HG02642 (cell line): ENCODE results near the gene STX16.

ENCODE experiments used
- ATAC-seq: cut with Tn5 transposase; IDR thresholded peaks from one replicate; pipeline ENCODE4 v1.9.1; 2021; ENCODE audit warnings: mild to moderate bottlenecking; ENCODE audit not compliant: unreplicated experiment, poor library complexity

STX16 gene

DNA sequence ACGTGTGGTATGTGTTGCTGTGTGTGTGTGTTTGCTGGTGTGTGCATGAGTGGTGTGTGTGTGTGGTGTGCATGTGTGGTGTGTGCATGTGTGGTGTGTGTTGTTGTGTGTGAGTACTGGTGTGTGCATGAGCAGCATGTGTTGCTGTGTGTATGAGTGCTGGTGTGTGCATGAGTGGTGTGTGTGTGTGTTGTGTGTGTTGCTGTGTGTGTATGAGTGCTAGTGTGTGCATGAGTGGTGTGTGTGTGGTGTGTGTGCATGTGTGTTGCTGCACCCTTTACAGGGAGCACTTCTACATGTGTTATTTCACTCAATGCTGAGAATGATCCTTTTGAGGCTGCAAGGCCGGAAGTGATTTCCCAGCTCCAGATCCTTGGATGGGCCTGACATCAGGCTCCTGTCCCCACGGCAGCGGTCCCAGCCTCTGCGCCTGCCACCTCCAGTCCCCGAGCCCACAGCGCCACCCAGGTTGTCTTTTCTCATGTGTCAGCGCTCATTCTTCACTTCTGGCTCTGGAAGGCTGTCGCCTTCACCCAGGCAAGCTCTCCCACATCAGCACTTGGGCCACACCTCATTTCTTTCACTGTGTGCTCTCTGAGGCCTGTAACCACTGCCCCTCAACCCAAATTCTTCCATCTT is 44.1 kb downstream of the STX16 start:
- ATAC-seq = no peak

DNA sequence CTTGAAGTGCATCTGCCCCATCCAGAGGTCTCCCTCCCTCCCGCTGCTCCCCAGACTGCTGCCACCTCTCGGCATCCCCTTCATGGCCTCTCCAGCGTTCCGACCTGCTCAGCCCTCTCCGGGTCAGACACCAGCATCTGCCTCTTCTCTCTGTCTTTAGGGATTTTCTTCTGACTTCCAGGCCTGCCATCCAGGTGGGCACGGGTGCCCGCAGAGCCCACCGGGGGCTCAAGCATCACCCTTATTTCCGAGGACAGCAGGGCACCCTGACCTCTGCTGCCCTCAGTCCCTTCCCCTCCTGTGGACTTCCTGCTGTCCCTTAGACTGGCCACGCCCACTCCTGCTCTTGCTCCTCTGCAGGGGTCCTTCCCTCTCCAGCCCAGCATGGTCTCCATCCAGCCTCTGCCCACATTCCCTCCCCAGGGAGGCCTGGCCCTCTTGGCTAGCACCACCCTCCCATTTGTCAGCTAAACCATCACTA is 44.9 kb downstream of the STX16 start:
- ATAC-seq = no peak

DNA sequence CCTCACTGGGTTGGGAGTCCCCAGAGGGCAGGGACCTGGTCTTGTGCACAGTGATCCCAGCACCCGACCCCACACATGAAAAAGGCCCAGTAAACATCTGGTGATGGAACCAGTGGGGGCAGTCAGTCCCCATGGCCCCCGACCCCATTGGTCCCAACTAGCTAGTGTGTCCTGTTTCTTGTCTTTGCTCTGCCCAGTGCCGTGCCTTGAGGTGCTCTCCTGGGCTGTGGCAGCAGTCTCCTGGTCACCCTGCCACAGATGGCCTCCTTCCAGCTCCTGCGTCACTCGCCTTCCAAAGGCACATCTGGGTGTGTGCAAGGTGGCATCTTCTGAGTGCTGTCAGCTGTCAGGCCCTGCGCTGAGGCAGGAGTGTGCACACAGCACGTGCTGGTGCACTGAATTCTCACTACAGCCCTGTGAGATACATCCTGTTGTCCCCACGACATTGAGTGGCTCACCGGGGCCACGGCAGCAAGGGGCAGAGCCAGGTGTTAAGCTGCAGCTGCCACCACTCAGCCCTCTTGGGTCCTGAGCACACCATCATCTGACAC is 45.4 kb downstream of the STX16 start:
- ATAC-seq = no peak

DNA sequence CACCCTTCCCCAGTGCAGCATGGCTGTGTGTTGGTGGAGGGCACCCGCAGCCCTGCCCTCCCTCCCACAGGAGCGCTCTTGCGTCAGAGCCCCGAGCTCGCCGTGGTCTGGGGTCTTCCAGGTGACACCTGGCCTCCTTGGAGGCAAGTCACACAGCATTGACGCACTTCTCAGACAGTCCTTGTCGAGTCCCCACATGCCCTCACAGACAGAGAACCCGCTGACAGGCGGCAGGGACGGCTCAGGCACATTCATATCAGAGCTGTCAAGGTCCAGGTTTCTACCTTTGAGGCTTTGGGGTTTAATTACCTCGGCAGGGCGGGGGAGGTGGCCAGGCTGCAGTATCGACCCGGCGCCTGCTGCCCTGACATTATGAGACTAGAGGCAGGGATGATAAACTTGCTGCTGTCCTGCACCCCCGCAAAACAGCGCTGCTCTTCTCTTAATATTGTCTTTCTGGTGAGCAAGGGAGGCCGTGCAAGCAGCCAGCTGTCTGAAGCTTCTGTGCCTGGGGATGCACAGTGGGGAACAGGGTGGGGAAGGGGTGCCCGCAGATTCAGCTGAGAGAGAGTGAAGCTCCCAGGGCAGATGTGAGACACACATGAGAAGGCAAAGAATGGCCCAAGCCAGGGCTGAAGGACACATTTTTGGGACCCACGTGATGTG is 46.3 kb downstream of the STX16 start:
- no peak for ATAC-seq

DNA sequence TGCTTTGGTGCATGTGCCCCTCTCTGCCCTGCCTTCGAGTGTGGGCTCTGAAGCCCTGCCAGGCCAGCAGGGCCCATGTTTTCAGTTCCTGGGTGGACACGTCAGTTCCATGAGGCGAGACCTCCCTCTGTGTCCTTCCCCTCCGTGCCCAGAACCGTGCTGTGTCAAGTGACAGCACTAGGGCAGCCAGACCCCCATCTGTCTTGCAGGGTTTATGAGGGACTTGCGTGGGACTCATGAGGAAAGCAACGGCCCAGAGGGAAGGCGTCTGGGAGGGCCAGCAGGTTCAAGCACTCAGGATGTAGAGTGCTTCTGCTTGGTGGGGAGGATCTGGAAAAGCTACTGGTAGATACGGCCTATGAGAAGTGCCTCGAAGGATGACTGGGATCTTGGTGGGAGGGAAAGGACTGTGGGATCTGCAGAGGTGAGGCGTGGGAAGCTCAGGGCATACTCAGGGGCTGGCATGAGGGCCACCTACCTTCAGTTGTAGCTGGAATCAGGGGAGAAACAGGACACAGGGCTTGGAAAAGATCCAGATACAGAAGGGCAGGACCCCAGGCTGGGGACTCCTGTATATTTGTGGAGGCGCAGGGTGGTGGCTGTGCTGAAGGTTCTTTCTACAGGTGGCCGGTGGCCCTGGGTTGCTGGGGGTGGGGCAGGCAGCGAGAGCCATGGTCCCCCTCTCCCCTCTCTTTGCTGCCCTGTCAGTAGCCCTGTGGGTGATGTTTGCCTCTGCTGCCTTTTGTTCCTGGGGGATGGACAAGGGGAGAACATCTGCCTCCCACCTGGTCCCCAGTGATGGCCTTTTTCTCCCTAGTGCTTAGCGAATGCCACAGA is 47.0 kb downstream of the STX16 start:
- no peak for ATAC-seq

DNA sequence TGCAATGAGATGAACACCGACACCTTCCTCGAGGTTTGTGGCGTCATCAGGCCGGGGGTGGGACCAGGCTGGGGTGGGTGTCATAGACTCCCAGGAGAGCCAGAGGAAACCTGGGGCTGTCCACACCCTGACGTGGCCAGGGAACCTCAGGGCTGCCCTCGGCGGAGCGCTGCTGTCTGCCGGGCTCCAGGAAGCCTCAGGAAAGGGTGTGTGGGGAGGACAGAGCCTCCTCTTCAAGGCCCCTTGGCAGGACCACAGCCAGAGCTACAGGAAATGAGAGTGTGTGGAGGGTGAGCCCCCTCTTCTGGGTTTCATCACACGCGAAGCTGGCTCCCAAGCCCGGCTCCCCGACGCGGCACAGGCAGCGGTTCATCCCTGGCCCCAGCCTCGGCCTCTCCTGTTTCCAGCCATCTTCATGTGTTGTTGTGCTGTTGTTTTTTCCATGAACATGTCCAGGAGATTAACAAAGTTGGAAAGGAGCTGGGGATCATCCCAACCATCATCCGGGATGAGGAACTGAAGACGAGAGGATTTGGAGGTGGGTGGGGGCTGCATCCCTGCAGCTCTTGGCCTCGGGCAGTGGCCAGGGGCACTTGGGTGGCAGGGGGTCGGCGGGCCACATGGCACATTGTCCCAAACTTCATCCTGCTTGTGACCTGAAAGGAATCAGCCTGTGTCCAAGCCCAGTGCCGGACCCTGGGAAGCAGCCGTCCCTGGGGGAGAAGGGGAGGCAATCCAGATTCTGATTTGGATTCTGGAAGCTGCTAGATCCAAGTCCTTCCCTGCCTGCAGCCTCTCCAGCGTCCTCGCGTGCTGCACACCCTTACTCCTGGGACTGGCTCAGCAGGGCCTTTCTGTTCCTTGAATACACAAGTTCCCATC is 47.9 kb downstream of the STX16 start:
- ATAC-seq = no peak

DNA sequence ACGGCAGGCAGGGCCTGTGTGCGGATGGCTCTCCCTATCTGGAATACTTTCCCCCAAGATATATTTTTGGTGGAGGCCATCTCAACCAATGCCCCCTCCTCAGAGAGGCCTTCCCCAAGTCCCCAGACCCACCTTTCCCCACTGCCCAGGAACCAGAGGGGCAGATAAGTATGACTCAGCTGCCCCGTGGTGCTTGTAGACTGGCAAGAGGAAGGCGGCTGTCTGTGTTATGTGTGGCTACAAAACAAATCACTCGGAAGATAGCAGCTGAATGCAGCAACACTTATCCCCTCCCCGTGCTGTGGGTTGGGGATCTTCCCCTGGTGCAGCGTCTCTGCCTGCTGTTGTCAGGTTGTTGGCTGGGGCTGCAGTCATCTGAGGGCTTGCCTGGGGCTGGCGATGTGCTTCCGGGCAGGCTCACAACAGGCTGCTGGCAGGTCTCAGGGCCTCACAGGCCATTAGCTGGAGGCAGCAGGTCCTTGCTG is 48.6 kb downstream of the STX16 start:
- no peak for ATAC-seq

DNA sequence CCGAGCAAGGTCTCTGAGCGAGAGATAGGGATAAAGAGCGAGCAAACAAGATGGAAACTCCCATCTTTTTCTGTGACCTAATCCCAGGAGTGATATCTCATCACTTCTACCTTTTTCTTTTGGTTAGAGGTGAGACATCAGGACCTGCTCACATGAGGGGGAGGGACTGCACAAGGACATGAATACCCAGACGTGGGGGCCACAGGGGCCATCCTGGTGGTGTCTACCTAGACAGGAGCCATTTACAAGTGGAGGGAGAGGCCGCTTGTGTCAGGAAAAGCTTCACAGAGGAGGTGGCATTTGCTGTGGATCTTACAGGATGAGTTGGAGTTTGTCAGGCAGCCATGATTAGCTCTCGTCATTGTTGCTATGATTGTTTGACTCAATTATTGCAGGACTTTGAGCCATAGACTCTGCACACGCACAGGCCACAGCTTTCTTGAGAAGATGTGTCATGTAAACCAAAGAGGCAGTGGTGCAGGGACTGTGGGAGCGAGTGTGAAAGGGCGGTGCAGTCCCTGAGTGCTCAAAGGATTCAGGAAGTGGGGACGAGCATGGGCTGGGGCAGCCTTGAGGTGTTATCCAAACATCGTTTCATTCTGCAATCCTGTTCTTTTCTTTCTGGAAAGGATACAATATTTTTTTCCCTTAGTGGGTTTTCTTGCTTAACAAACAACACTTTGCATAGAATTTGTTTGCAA is 49.2 kb downstream of the STX16 start:
- no peak for ATAC-seq

DNA sequence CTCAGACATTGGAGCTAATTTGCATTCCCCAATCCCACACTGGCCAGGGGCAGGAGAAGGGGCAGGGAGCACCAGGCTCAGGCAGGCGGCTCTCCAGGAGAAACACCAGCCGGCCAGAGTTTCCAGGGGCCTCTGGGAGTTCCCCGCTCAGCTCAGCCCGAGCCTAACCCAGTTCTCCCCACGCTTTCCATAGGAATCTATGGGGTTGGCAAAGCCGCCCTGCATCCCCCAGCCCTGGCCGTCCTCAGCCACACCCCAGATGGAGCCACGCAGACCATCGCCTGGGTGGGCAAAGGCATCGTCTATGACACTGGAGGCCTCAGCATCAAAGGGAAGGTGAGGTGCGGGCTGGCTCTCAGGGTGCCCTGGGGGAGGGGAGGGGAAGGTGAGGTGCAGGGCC is 49.7 kb downstream of the STX16 start:
- no peak for ATAC-seq

DNA sequence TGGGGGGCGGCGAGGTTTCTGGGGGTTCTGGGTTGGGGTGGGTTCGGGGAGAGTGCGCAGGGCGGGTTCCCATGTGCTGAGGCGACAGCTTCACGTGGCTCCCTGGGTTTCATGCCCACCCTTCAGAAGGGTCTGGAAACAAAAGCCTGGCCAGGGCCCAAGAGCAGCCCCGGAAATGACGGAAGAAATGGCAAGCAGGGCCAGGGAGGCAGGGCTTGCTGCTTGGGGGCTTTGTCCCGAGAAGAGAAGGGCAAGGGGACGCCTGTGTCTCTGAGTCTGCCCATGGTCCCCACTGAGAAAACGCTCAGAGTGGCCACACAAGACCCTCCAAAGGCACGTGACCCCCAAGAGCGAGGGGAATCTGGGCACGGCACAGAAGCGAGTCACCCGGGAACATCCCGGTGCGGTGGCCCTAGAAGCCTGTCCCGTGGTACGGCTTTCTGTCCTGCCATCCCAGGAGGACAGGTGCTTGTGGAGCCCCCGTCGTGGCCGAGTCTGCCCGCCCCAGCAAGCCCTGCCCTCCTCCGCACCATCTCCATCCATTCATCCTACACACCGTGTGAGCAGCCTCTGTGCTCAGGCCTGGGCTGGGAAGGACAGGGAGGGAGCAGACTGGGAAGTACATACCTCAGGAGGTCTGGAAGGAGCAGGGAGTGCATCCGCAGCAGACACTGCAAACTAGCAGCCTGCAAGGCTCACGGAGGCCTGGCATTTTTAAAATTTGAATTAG is 50.5 kb downstream of the STX16 start:
- no peak for ATAC-seq

DNA sequence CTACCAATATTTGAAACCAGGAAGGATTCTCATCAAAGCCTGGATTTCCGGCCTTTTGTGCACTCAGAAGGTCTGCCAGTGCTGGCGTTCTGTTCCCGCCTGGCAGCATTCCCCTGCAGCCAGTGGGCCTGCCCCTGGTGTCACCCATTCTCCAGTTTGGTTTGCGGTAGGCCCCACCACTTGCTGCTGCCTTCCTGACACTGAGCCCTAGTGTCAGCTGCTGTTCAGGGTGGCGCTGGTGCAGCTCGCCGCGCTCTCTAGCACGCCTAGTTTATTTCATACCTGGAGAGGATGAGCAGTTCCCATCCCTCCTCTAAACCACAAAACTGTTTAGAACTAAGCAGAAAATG is 51.1 kb downstream of the STX16 start:
- ATAC-seq = no peak

DNA sequence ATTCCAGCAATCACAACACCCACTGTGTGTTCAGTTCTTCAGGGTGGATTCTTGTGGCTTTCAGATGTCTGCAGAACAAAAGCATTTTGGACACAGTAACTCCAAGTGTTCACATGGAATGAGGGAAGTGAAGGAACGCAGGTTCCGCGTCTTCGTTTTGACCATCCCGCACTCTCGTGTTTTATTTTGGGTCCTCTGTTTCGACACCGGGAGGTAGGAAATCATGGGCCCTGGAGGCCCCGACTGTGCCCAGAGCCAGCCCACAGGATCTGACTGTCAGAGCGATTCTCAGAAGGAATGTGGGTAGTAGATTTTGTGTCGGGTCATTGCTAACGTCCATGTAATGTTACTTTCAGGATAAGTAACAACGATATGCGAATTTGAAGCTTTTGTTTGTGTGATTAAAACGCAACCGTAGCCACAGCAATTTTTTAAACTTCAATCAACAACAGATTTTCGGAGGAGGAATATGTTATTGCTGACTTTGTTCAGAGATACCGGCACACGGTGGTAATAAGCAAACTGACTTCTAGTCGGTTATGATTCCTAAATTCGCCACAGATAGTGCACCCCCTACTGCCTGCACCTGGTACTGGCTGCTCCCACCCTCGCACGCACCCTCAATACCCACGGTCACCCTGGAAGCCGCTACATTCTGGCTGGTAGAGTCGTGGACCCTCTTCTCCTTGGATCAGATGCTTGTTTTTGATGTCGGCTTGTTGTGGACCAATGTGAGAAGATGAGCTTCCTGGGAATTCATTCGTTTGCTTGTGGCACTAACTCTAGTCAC is 52.0 kb downstream of the STX16 start:
- ATAC-seq = no peak

DNA sequence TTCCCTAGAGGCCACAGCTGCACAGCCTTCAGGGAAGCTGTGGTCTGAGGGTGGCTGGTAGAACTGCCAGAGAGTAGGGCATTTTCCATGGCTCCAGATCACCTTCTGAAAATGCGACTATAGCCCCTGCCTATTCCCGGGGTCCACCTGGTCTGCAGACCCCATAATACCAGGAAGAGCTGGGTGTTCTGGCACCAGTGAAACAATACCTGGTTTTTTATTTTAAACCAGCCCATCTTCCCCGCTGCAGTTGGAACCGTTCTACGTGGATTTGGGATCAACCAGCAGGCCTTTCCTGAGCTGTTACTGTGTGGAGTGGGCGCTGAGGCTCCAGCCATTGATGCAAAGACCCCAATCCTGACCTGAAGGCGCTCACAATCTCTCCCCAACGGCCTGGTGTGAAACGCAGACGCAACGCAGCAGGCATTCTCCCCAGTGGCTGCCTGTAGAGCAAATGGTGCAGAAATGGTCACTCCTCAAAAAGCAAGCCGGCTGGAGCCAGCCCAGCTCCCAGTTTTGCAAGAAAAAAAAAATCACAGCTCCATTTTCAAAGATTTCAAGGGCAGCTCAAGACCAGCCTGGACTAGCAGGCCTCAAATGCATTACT is 52.8 kb downstream of the STX16 start:
- no peak for ATAC-seq

DNA sequence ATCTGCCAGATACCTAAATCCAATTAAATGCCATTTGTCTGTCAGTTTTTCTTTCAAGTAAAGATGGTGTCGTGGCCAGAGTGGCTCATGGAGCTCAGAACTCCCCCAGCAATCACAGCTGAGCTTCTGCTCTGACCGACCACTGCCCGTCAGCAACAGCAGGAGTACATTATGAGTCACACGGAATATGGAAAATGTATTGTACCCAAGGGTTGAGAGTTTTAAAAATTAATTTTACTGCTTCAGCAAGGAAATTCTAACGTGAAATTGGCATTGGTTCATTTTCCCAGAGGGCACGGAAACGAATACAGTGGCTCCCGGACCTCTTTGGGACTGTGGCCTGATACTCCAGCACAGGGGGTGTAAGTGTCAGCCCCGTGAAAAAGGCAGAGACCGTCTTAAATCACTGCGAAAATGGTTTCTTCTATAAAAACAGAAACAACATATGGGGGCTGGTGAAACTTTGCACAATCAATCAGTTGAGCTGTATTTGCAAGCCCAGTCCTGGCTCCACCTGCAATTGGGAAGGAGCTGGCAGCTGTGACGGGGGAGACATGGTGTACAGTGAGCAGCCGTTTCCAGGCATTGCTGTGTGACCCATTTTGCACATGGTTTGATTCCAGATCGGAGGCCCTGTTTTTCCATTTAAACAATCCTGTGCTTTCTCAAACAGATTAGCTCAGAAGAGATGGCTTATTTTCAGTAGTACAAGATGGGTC is 54.3 kb downstream of the STX16 start:
- ATAC-seq = no peak

DNA sequence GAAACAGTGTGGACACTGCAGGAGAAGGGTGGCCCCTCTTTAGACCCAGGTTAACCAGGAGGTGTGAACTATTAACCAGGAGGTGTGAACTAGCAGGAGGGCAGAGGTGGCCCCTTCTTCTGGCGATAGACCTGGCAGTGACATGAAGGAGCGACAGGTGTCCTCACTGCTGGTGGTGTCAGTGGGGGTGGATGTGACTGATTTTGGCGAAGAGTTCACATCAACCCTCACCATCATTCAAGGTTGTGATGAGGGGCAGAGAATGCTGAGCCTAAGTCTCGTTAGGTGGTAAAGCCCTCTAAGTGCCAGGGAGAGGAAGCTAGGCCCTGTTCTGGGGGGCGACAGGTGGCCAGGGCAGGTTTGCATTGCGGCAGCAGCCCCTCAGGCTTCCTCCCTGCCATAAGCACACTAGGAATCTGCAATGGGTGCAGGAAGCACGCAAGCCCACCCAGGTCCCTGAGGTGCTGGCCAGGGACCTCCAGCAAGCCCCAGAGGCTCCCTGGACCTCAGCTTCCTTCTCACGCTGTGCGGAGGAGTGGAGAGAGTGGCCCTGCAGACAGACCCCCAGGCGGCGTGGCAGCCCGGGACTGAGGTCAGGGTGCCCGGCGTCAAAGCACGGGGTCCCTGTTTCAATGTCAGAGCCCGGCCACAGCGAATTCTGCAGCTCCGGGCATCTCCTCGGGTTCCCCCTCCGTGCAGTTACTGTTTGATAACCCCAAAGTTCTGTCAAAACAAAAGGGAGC is 55.2 kb downstream of the STX16 start:
- no peak for ATAC-seq

DNA sequence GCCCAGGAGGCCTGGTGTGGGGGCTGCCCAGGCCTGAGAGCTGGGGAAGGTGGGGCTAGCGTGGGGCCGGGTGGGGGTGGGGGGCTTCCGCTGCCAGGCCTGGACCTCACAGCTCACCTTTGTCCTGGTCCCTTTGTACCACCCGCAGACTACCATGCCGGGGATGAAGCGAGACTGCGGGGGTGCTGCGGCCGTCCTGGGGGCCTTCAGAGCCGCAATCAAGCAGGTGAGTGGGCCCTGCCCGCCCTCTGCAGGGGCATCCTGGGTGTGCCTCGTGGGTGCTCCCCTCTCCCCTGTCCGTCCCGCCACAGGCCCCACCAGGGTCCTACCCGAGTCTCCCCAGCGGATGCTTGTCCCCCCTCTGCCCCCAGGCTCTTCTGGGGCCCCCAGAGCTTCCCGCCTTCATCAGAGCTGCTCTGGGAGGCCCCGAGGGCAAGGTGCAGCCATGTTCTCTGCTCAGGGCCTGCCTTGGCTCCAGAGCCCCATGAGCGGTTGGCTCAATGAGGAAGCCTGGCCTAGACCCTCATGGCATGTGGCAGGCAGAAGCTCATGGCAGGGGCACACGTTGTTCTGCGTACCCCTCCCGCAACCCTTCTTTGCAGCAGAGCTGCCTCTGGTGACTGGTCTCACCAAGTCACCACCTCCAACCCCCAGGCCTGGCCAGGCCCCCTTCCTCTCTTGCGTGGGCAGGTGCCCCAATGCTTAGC is 56.0 kb downstream of the STX16 start:
- no peak for ATAC-seq
